KMS-11 (cell line): ENCODE results near the gene RELL1.

Experiments used
- H2AFZ ChIP-seq: fragments of 200-600 bp; sonication (generic); 2 replicates; pipeline ENCODE4 v1.6.1; 2016; ENCODE audit warnings: antibody characterized with exemption, mixed run types, low read depth
- H3K27ac ChIP-seq: fragments of 200-600 bp; sonication (generic); 2 replicates; pipeline ENCODE4 v1.6.1; 2016; ENCODE audit warnings: mild to moderate bottlenecking, mixed run types
- H3K27me3 ChIP-seq: fragments of 200-600 bp; sonication (generic); 2 replicates; pipeline ENCODE4 v1.6.1; 2017; ENCODE audit warnings: mild to moderate bottlenecking, low read depth, mixed run types, moderate library complexity; ENCODE audit not compliant: insufficient read depth
- H3K36me3 ChIP-seq: fragments of 200-600 bp; sonication (generic); 2 replicates; pipeline ENCODE4 v1.6.1; 2017; ENCODE audit warnings: mild to moderate bottlenecking, mixed run types; ENCODE audit not compliant: insufficient read depth
- H3K4me1 ChIP-seq: fragments of 200-600 bp; sonication (generic); 2 replicates; pipeline ENCODE4 v1.6.1; 2016; ENCODE audit warnings: mild to moderate bottlenecking, low read depth, mixed run types; ENCODE audit not compliant: poor library complexity, severe bottlenecking
- H3K4me2 ChIP-seq: fragments of 200-600 bp; sonication (generic); 2 replicates; pipeline ENCODE4 v1.7.0; 2016; ENCODE audit warnings: mild to moderate bottlenecking, mixed run types
- H3K4me3 ChIP-seq: fragments of 200-600 bp; sonication (generic); IDR thresholded peaks from 2 replicates; pipeline ENCODE4 v1.6.1; 2017; ENCODE audit warnings: low read depth, low read length, mixed read lengths; ENCODE audit not compliant: insufficient read depth
- H3K79me2 ChIP-seq: fragments of 200-600 bp; sonication (generic); 2 replicates; pipeline ENCODE4 v1.6.1; 2016; ENCODE audit warnings: low read depth, mixed run types; ENCODE audit not compliant: insufficient read depth
- H3K9ac ChIP-seq: fragments of 200-600 bp; sonication (generic); 2 replicates; pipeline ENCODE4 v1.6.1; 2016; ENCODE audit warnings: mild to moderate bottlenecking, mixed run types
- H4K20me1 ChIP-seq: fragments of 200-600 bp; sonication (generic); 2 replicates; pipeline ENCODE4 v1.6.1; 2016; ENCODE audit warnings: mild to moderate bottlenecking, mixed run types; ENCODE audit not compliant: insufficient read depth
- TF ChIP-seq, protein P1 (sequence below): fragments of 200-600 bp; sonication (generic); conservative IDR thresholded peaks from 2 replicates; pipeline ENCODE4 v1.6.1; 2017; ENCODE audit warnings: low read depth, mild to moderate bottlenecking, antibody characterized with exemption, low read length, moderate library complexity, mixed read lengths

Gene RELL1

GRCh38 chr4:37634180-37634579, 52.0 kb downstream of the RELL1 start:
- Histone ChIP-seq H2AFZ (no peak overlapping the region), H3K4me1 (no peaks in the 10 kb centered on the region), H3K4me3 (no peak overlapping the region), H3K27ac (no peak overlapping the region), H3K79me2 (no peaks in the 10 kb centered on the region), H3K4me2 (no peak overlapping the region), H3K9ac (no peak overlapping the region), H3K36me3 (no peaks in the 10 kb centered on the region), H4K20me1 (no peaks in the 10 kb centered on the region), H3K27me3 (no peaks in the 10 kb centered on the region)
- TF ChIP-seq, protein P1, sequence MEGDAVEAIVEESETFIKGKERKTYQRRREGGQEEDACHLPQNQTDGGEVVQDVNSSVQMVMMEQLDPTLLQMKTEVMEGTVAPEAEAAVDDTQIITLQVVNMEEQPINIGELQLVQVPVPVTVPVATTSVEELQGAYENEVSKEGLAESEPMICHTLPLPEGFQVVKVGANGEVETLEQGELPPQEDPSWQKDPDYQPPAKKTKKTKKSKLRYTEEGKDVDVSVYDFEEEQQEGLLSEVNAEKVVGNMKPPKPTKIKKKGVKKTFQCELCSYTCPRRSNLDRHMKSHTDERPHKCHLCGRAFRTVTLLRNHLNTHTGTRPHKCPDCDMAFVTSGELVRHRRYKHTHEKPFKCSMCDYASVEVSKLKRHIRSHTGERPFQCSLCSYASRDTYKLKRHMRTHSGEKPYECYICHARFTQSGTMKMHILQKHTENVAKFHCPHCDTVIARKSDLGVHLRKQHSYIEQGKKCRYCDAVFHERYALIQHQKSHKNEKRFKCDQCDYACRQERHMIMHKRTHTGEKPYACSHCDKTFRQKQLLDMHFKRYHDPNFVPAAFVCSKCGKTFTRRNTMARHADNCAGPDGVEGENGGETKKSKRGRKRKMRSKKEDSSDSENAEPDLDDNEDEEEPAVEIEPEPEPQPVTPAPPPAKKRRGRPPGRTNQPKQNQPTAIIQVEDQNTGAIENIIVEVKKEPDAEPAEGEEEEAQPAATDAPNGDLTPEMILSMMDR = no peak

DNA sequence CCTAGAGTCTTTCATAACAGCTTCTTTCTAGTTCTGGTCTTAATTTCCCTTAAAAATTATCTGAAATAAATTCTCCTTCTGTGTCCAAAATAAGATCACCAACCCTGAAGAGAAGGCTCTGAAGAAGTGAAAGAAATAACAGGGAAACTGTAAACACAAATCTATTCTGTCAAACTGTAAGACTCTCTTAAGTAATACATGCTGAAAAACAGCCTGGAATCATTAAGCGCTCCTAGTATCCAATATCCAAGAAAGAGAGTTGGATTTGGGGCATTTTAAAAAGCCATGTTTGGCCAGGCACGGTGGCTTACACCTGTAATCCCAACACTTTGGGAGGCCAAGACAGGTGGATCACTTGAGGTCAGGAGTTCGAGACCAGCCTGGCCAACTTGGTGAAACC, 53.3 kb downstream of the RELL1 start:
- H3K4me1 ChIP-seq = no peaks in the 10 kb centered on the region
- H3K4me2 ChIP-seq = no peak overlapping the region
- TF ChIP-seq, protein P1 = no peak
- H3K27me3 ChIP-seq = no peaks in the 10 kb centered on the region
- H2AFZ ChIP-seq = no peak overlapping the region
- no peak overlapping the region for H3K27ac ChIP-seq
- H3K36me3 ChIP-seq = no peaks in the 10 kb centered on the region
- no peak overlapping the region for H3K4me3 ChIP-seq
- no peaks in the 10 kb centered on the region for H3K79me2 ChIP-seq
- H3K9ac ChIP-seq = no peak overlapping the region
- H4K20me1 ChIP-seq = no peaks in the 10 kb centered on the region

DNA sequence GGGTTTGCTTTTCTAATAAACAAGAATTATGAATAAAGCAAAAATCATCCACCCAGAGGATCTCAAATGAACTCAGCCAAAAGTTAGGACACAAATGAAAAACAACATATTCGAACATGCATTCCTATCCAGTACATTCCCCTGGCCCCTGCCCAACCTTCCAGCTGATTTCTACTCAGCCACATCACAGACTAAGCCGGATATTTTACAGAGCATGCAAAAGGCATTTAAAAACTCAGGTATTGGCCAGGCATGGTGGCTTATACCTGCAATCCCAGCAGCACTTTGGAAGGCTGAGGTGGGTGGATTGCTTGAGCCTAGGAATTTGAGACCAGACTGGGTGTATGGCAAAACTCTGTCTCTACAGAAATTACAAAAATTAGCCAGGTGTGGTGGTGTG, 54.6 kb downstream of the RELL1 start:
- no peaks in the 10 kb centered on the region for H4K20me1 ChIP-seq
- no peak overlapping the region for H2AFZ ChIP-seq
- no peak overlapping the region for H3K27ac ChIP-seq
- no peak overlapping the region for H3K9ac ChIP-seq
- H3K79me2 ChIP-seq = no peaks in the 10 kb centered on the region
- TF ChIP-seq, protein P1 = no peak
- H3K4me2 ChIP-seq = no peak overlapping the region
- no peaks in the 10 kb centered on the region for H3K27me3 ChIP-seq
- H3K4me1 ChIP-seq = no peaks in the 10 kb centered on the region
- no peaks in the 10 kb centered on the region for H3K36me3 ChIP-seq
- H3K4me3 ChIP-seq = no peak overlapping the region

DNA sequence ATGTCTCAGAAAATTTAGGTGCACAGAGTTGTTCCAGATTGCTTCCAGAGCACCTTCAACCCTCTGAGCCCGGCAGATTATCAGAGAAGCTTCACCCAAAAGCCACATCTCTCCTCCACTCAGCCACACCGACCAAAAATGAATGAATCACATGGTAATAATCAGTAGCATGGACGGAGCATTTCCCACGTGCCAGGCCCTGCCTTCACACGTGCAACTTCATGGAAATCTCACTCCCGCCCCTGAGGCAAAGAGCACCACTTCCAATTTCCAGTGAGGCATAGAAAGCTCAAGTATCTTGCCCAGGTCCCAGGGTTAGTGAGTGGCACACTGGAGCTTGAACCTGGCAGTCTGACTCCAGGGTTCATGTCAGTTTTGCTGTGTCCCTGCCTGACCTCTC, 56.5 kb downstream of the RELL1 start:
- no peak overlapping the region for H3K27ac ChIP-seq
- H3K9ac ChIP-seq = no peak overlapping the region
- no peak overlapping the region for H3K4me2 ChIP-seq
- H3K4me1 ChIP-seq = no peaks in the 10 kb centered on the region
- no peaks in the 10 kb centered on the region for H3K27me3 ChIP-seq
- H3K4me3 ChIP-seq = no peak overlapping the region
- H3K36me3 ChIP-seq = no peaks in the 10 kb centered on the region
- H3K79me2 ChIP-seq = no peaks in the 10 kb centered on the region
- H4K20me1 ChIP-seq = no peaks in the 10 kb centered on the region
- no peak overlapping the region for H2AFZ ChIP-seq
- TF ChIP-seq, protein P1 = no peak
